HG03135 (cell line): ENCODE measurements around the gene ANKRD13C.

Experiments used
- ATAC-seq: cut with Tn5 transposase; IDR thresholded peaks from one replicate; pipeline ENCODE4 v1.9.1; 2021; ENCODE audit warnings: mild to moderate bottlenecking, moderate library complexity; ENCODE audit not compliant: unreplicated experiment

ANKRD13C gene

DNA sequence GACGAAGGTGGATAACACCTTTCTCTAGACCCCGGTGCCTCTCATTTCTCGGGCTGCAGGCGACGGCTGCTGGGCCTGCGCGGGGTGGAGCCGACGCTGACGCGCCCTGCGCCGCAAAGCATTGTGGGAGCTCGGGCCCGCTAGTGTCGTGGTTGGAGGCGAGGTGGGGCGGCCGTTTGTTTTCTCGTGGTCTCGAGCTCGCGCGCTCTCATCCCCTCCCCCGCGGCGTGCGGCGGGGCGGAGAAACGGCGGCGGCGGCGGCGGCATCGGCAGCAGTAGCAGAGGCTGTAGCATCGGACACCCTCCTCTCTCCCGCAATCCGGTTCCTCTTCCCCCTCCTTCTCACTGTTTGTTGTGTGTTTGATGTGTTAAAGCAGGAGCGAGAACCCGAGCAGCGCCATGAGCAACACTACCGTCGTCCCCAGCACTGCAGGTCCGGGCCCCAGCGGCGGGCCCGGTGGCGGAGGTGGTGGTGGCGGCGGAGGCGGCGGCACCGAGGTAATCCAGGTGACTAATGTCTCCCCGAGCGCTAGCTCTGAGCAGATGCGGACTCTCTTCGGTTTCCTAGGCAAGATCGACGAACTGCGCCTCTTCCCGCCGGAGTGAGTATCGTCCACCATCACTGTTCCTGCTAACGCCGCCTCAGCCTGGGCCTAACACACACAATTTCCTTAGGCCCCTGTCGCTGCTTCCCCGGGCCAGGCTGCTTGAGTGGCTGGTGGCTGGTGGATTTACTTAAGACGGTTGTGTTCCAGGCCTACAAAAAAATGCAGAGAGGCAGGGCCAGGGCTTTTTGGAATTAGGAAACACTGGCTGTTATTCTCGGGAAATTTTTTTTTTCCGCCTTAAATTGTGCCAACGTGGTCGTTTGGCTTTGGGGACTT is 133.0 kb downstream of the ANKRD13C start, which contains the start of gene SRSF11:
TSS of gene SRSF11 (plus strand) at position 143 of the 884 bp plus-strand sequence. CDS start at position 400, 257 bp downstream.
- peak; percentile 96 for ATAC-seq

DNA sequence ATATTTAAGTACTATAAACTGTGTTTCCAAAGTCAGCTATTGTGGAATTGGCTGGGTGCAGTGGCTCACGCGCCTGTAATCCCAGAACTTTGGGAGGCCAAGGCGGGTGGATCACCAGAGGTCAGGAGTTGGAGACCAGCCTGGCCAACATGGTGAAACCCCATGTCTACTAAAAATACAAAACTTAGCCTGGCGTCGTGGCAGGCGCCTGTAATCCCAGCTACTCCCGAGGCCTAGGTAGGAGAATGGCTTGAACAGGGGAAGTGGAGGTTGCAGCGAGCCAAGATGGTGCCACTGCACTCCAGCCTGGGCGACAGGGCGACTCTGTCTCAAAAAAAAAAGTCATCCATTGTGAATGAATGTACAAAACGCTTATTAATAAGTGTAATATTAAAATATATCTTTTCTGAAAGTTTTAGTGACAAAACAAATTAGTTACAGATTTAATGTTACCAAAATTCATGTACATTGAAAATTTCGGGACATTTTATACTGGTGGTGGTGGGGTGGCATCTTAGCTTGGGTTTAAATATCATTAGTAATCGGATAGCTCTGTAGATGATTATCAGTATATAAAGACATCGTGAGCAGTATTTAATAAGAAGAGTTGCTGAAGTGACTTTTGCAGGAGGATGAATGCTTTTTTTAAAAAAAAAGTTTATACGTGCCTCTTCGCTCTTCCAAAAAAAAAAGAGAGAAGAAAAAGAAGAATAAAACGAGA is 133.8 kb downstream of the ANKRD13C start:
- ATAC-seq = peak; percentile 8

DNA sequence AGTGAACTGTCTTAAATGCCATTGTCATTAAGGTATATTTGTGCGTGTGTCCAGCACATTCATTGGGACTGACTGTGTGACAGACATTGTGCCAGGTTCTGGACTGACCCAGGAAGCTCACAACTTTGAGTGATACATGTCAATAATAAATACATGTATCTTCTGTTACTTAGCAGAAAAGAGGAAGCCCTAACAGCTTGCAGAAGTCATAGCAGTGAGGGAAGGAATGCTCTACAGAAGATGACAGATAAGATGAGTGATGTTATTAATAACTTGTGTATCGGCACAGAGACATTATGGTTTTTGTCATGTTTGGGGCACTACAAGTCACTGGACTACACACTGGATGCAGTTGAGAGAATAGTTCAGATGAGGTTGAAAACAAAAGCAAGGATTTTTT is 134.5 kb downstream of the ANKRD13C start:
- no peak for ATAC-seq

- no peak for ATAC-seq
These were observed 143.0 kb downstream of the ANKRD13C start for GRCh38 chr1:70211541-70211940.

- ATAC-seq = no peak
These were observed 143.7 kb downstream of the ANKRD13C start for GRCh38 chr1:70210820-70211219.
